ENCODE results near the gene USH1C. TPM values are rescaled to one million over a fixed set of nuclear protein-coding genes. Genes with fewer than 3 reads are reported as not detected.

USH1C gene
- total and polyA plus RNA-seq, 9 of the 15 experiments (the other 6 are each of a cell fraction or from before 2014, with no cell fraction given), result 0.04 TPM; not detected in 8

DNA sequence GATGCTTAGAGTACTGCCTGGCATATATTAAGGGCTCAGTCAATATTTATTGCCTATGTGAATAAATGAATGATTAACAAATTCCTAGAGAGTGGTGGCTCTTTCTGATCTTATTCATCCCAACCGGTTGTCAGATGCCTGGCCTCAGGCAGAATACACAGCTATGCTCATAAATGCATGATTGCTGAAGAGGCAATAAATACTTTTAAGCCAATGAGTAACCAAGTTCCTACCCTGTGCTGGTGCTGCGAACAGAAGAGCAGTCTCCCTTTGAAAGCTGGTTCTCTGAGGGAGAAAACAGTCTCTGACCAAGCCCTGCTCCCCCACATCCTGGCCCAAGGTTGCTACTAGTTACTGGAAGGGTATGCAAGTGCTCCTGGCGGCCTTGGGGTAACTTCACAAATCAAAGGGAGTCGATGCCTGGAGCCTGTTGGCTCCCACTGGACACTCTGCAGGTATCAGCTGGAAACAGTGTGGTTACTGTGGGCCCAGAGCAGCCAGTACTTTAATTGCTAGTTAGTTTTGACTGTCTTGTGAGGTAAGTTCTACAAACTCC lies 2.8 kb downstream of the USH1C start (continued):
- no peak for TF ChIP-seq KAT8 (IDR thresholded peaks at IDR 0.05; ENCODE audit: low read depth)
- TF ChIP-seq NCOA4 (IDR thresholded peaks at IDR 0.05; ENCODE audit: partially characterized antibody), result no peak

DNA sequence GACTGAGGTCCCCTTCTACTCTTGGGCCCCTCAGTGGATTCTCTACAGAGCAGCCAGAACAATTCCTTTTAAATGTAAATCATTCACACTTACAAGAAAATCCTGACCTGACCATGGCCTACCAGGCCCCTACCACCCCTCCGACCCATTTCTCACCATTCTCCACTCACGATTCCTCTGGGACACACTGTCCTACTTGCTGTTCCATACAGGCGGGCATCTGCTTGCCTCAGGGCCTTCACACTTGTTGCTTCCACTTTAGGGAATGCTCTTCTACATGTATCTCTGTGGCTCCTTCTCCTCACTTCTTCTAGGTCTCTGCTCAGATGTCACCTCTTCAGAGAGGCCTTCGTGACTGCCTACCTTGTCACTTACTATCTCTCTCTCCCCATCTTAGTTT lies 3.4 kb downstream of the USH1C start:
- no peak overlapping the region for H2AFZ ChIP-seq (ENCODE audit: low read depth, low read length)
- H3K36me3 ChIP-seq (ENCODE audit: control insufficient read depth, insufficient read depth, low read length), result no peaks in the 10 kb centered on the region
- H3K9ac ChIP-seq (ENCODE audit: insufficient read depth in 1 of 2, low read depth in 2 of 2, low read length in 2 of 2), result no peak overlapping the region
- ATAC-seq, result no peak
- H3K79me2 ChIP-seq (ENCODE audit: control insufficient read depth, insufficient read depth, low read length), result no peaks in the 10 kb centered on the region
- ChIA-PET POLR2A (no interaction called here), CTCF (ENCODE audit: low intra/inter-chr PET ratio) (no interaction called here)
- no peaks in the 10 kb centered on the region; the same call in 1 of the 2 replicates for H4K20me1 ChIP-seq (replicated peaks; ENCODE audit: control insufficient read depth, insufficient read depth, low read length)
- H3K9me1 ChIP-seq (ENCODE audit: control insufficient read depth, insufficient read depth, low read length), result no peaks in the 10 kb centered on the region
- DNase-seq (ENCODE audit: extremely low read depth in 1 of 4, low spot score in 3 of 4), result no peak
- TF ChIP-seq, protein P1, sequence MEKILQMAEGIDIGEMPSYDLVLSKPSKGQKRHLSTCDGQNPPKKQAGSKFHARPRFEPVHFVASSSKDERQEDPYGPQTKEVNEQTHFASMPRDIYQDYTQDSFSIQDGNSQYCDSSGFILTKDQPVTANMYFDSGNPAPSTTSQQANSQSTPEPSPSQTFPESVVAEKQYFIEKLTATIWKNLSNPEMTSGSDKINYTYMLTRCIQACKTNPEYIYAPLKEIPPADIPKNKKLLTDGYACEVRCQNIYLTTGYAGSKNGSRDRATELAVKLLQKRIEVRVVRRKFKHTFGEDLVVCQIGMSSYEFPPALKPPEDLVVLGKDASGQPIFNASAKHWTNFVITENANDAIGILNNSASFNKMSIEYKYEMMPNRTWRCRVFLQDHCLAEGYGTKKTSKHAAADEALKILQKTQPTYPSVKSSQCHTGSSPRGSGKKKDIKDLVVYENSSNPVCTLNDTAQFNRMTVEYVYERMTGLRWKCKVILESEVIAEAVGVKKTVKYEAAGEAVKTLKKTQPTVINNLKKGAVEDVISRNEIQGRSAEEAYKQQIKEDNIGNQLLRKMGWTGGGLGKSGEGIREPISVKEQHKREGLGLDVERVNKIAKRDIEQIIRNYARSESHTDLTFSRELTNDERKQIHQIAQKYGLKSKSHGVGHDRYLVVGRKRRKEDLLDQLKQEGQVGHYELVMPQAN (IDR thresholded peaks at IDR 0.05; ENCODE audit: borderline replicate concordance), result no peak
- in situ Hi-C loops (cut with MboI), result no loop called here
- peaks cover 10 to 49% of the 10 kb centered on the region in 2 experiments; a peak in 3 of 5 replicates for H3K27me3 ChIP-seq (ENCODE audit: control insufficient read depth in 2 of 2, insufficient read depth in 2 of 2, low read length in 2 of 2)
- no peak overlapping the region for H3K4me2 ChIP-seq (ENCODE audit: insufficient read depth, low read length)
- no peak for FAIRE-seq
- intact Hi-C loops (cut with micrococcal nuclease), result no loop called here
- no TSS peak for BruUV-seq (replicated peaks)
- 0% methylated on average over 4 of the region's 4 CpGs for WGBS (ENCODE audit: insufficient coverage, low coverage, missing lambda C conversion rate)
- H3K4me3 ChIP-seq, result no peak overlapping the region
- H3K27ac ChIP-seq (ENCODE audit: extremely low read depth, low read depth, low read length), result no peak overlapping the region
- no peaks in the 10 kb centered on the region for H3K9me3 ChIP-seq (replicated peaks; ENCODE audit: control insufficient read depth, insufficient read depth, low read depth, low read length)
- H3K4me1 ChIP-seq (replicated peaks in 1 of 2; ENCODE audit: control insufficient read depth in 2 of 2, insufficient read depth in 2 of 2, low read length in 2 of 2), result peaks cover 0 to 14% of the 10 kb centered on the region in 2 experiments; a peak in 2 of 5 replicates
